KMS-11 (cell line): Measurements from ENCODE around the gene IL12RB2.

Source experiments
- H2AFZ ChIP-seq: fragments of 200-600 bp; sonication (generic); 2 replicates; pipeline ENCODE4 v1.6.1; 2016; ENCODE audit warnings: antibody characterized with exemption, mixed run types, low read depth
- H3K27ac ChIP-seq: fragments of 200-600 bp; sonication (generic); 2 replicates; pipeline ENCODE4 v1.6.1; 2016; ENCODE audit warnings: mild to moderate bottlenecking, mixed run types
- H3K27me3 ChIP-seq: fragments of 200-600 bp; sonication (generic); 2 replicates; pipeline ENCODE4 v1.6.1; 2017; ENCODE audit warnings: mild to moderate bottlenecking, low read depth, mixed run types, moderate library complexity; ENCODE audit not compliant: insufficient read depth
- H3K36me3 ChIP-seq: fragments of 200-600 bp; sonication (generic); 2 replicates; pipeline ENCODE4 v1.6.1; 2017; ENCODE audit warnings: mild to moderate bottlenecking, mixed run types; ENCODE audit not compliant: insufficient read depth
- H3K4me1 ChIP-seq: fragments of 200-600 bp; sonication (generic); 2 replicates; pipeline ENCODE4 v1.6.1; 2016; ENCODE audit warnings: mild to moderate bottlenecking, low read depth, mixed run types; ENCODE audit not compliant: poor library complexity, severe bottlenecking
- H3K4me2 ChIP-seq: fragments of 200-600 bp; sonication (generic); 2 replicates; pipeline ENCODE4 v1.7.0; 2016; ENCODE audit warnings: mild to moderate bottlenecking, mixed run types
- H3K4me3 ChIP-seq: fragments of 200-600 bp; sonication (generic); IDR thresholded peaks from 2 replicates; pipeline ENCODE4 v1.6.1; 2017; ENCODE audit warnings: low read depth, low read length, mixed read lengths; ENCODE audit not compliant: insufficient read depth
- H3K79me2 ChIP-seq: fragments of 200-600 bp; sonication (generic); 2 replicates; pipeline ENCODE4 v1.6.1; 2016; ENCODE audit warnings: low read depth, mixed run types; ENCODE audit not compliant: insufficient read depth
- H3K9ac ChIP-seq: fragments of 200-600 bp; sonication (generic); 2 replicates; pipeline ENCODE4 v1.6.1; 2016; ENCODE audit warnings: mild to moderate bottlenecking, mixed run types
- H4K20me1 ChIP-seq: fragments of 200-600 bp; sonication (generic); 2 replicates; pipeline ENCODE4 v1.6.1; 2016; ENCODE audit warnings: mild to moderate bottlenecking, mixed run types; ENCODE audit not compliant: insufficient read depth
- CTCF ChIP-seq: fragments of 200-600 bp; sonication (generic); conservative IDR thresholded peaks from 2 replicates; pipeline ENCODE4 v1.6.1; 2017; ENCODE audit warnings: low read depth, mild to moderate bottlenecking, antibody characterized with exemption, low read length, moderate library complexity, mixed read lengths

The IL12RB2 gene

GRCh38 chr1:67307251-67308060 lies at the start of gene IL12RB2:
Gene IL12RB2 (plus strand): TSS chr1:67307873. CDS start chr1:67320369, 12,496 bp downstream.
- Histone ChIP-seq H3K79me2 (no peaks in the 10 kb centered on the region), H3K4me2 (no peak within 1 kb of the TSS), H4K20me1 (no peaks in the 10 kb centered on the region), H3K27ac (no peak within 1 kb of the TSS), H3K4me3 (no peak within 1 kb of the TSS), H3K4me1 (no peaks in the 10 kb centered on the region), H3K9ac (no peak within 1 kb of the TSS), H3K36me3 (no peaks in the 10 kb centered on the region), H2AFZ (no peak within 1 kb of the TSS), H3K27me3 (no peaks in the 10 kb centered on the region)
- TF ChIP-seq CTCF, result no peak

GRCh38 chr1:67261680-67262079 lies 46.0 kb upstream of the IL12RB2 start:
- H3K27me3 ChIP-seq, result no peaks in the 10 kb centered on the region
- no peak overlapping the region for H3K4me3 ChIP-seq
- no peak overlapping the region for H2AFZ ChIP-seq
- TF ChIP-seq CTCF, result no peak
- no peak overlapping the region for H3K27ac ChIP-seq
- no peaks in the 10 kb centered on the region for H3K36me3 ChIP-seq
- H3K4me2 ChIP-seq, result no peak overlapping the region
- no peaks in the 10 kb centered on the region for H4K20me1 ChIP-seq
- H3K4me1 ChIP-seq, result no peaks in the 10 kb centered on the region
- H3K79me2 ChIP-seq, result no peaks in the 10 kb centered on the region
- no peak overlapping the region for H3K9ac ChIP-seq

GRCh38 chr1:67262735-67263134 lies 44.9 kb upstream of the IL12RB2 start:
- no peak overlapping the region for H3K4me3 ChIP-seq
- no peaks in the 10 kb centered on the region for H3K27me3 ChIP-seq
- H3K9ac ChIP-seq, result no peak overlapping the region
- no peaks in the 10 kb centered on the region for H3K79me2 ChIP-seq
- no peak overlapping the region for H3K27ac ChIP-seq
- no peak for TF ChIP-seq CTCF
- no peaks in the 10 kb centered on the region for H4K20me1 ChIP-seq
- no peaks in the 10 kb centered on the region for H3K36me3 ChIP-seq
- H3K4me2 ChIP-seq, result no peak overlapping the region
- H2AFZ ChIP-seq, result no peak overlapping the region
- no peaks in the 10 kb centered on the region for H3K4me1 ChIP-seq

- H3K27ac ChIP-seq, result no peak overlapping the region
- no peak overlapping the region for H3K9ac ChIP-seq
- no peaks in the 10 kb centered on the region for H3K4me1 ChIP-seq
- H3K4me2 ChIP-seq, result no peak overlapping the region
- H3K4me3 ChIP-seq, result no peak overlapping the region
- H2AFZ ChIP-seq, result no peak overlapping the region
- H3K27me3 ChIP-seq, result no peaks in the 10 kb centered on the region
- H3K79me2 ChIP-seq, result no peaks in the 10 kb centered on the region
- no peak for TF ChIP-seq CTCF
- no peaks in the 10 kb centered on the region for H3K36me3 ChIP-seq
- H4K20me1 ChIP-seq, result no peaks in the 10 kb centered on the region
These were observed 43.5 kb upstream of the IL12RB2 start for GRCh38 chr1:67264152-67264551.
